ENCODE results near the gene GRPEL1. TPM values are rescaled to one million over a fixed set of nuclear protein-coding genes. Genes with fewer than 3 reads are reported as not detected.

GRPEL1 gene
- total and polyA plus RNA-seq, 2 experiments from 2014 or later = 27.4 to 112 TPM

GRCh38 chr4:7023901-7024300, 44.0 kb downstream of the GRPEL1 start (continued):
- TF ChIP-seq ZNF462 (CRISPR knock-in tag; IDR thresholded peaks at IDR 0.05) (no peak), NANOG (IDR thresholded peaks at IDR 0.05; ENCODE audit: borderline replicate concordance) (no peak), ZNF331 (CRISPR knock-in tag; IDR thresholded peaks at IDR 0.05; ENCODE audit: low read depth) (no peak)

- H3K4me3 Mint-ChIP-seq = no peak overlapping the region
These were observed 44.4 kb downstream of the GRPEL1 start for GRCh38 chr4:7023486-7023885.

More at GRCh38 chr4:7023486-7023885, 44.4 kb downstream of the GRPEL1 start:
- Histone ChIP-seq H3K79me2 (replicated peaks; ENCODE audit: insufficient read depth) (peaks cover 6% of the 10 kb centered on the region), H3K27me3 (ENCODE audit: insufficient read depth) (no peaks in the 10 kb centered on the region), H3K36me3 (ENCODE audit: insufficient read depth) (no peaks in the 10 kb centered on the region), H2AFZ (no peak overlapping the region), H3K4me1 (ENCODE audit: insufficient read depth) (no peaks in the 10 kb centered on the region; the same call in 1 of the 2 replicates), H3K9me2 (ENCODE audit: insufficient read depth) (no peaks in the 10 kb centered on the region), H4K20me1 (replicated peaks; ENCODE audit: insufficient read depth) (peaks cover 10% of the 10 kb centered on the region), H3K4me2 (no peak overlapping the region), H3K27ac (ENCODE audit: low read depth) (no peak overlapping the region), H3K4me3 (no peak overlapping the region), H3F3A (replicated peaks; ENCODE audit: low read depth) (no peaks in the 10 kb centered on the region)
- no peak for TF ChIP-seq ZNF114 (CRISPR knock-in tag; IDR thresholded peaks at IDR 0.05)
- TF ChIP-seq EZH2 (IDR thresholded peaks at IDR 0.05; ENCODE audit: low read depth, unreplicated experiment) = no peak
- no peak for TF ChIP-seq STAT1 (IDR thresholded peaks at IDR 0.05; ENCODE audit: unreplicated experiment)
- no peak for TF ChIP-seq REST (IDR thresholded peaks at IDR 0.05; ENCODE audit: unreplicated experiment)
- no peak for TF ChIP-seq NANOG (IDR thresholded peaks at IDR 0.05; ENCODE audit: borderline replicate concordance)
- no peak for TF ChIP-seq ZNF331 (CRISPR knock-in tag; IDR thresholded peaks at IDR 0.05; ENCODE audit: low read depth)
- Mint-ChIP-seq H3K27ac (no peak overlapping the region), H3K27me3 (ENCODE audit: insufficient read depth, low read depth, poor library complexity) (peaks cover 8% of the 10 kb centered on the region), H3K36me3 (ENCODE audit: low read depth) (peaks cover 60% of the 10 kb centered on the region), H3K9me3 (no peaks in the 10 kb centered on the region; the same call in 2 of the 3 replicates), H3K4me1 (peaks cover 36% of the 10 kb centered on the region)
- ATAC-seq (no peak), DNase-seq (ENCODE audit: low spot score) (no peak)
